Astrocyte (in vitro differentiated cells and primary cell): ENCODE measurements around the gene ARHGAP26. TPM values are rescaled to one million over a fixed set of nuclear protein-coding genes. Genes with fewer than 3 reads are reported as not detected.

Source experiments
- DNase-seq: peaks from one replicate; pipeline ENCODE4 v3.0.0-alpha.2; 2010; ENCODE audit warnings: low read depth
- FAIRE-seq: peaks from 2 replicates; lab custom pipeline; 2011; peaks lifted over from hg19 to GRCh38; lab: Jason Lieb, UNC
- H2AFZ ChIP-seq: 2 replicates; pipeline ENCODE4 v1.6.0; 2012; ENCODE audit warnings: low read depth, low read length, inconsistent platforms
- H3K27ac ChIP-seq: 2 replicates; pipeline ENCODE4 v1.5.1; 2011; ENCODE audit warnings: low read depth, low read length, inconsistent platforms
- H3K27me3 ChIP-seq: 2 replicates; pipeline ENCODE4 v1.6.0; 2011; ENCODE audit warnings: low read length, inconsistent platforms; ENCODE audit not compliant: insufficient read depth
- H3K36me3 ChIP-seq: 2 replicates; pipeline ENCODE4 v1.5.1; 2011; ENCODE audit warnings: low read length, inconsistent platforms; ENCODE audit not compliant: insufficient read depth
- H3K4me1 ChIP-seq: 2 replicates; pipeline ENCODE4 v1.5.1; 2011; ENCODE audit warnings: low read length, inconsistent platforms; ENCODE audit not compliant: insufficient read depth
- H3K4me2 ChIP-seq: 2 replicates; pipeline ENCODE4 v1.6.0; 2012; ENCODE audit warnings: low read length, inconsistent platforms
- H3K4me3 ChIP-seq: 2 replicates; pipeline ENCODE4 v1.5.1; 2011; ENCODE audit warnings: low read depth, mild to moderate bottlenecking, low read length, inconsistent platforms; ENCODE audit not compliant: insufficient read depth
- H3K79me2 ChIP-seq: 2 replicates; pipeline ENCODE4 v1.6.0; 2012; ENCODE audit warnings: mild to moderate bottlenecking, low read length, inconsistent platforms; ENCODE audit not compliant: insufficient read depth
- H3K9ac ChIP-seq: 2 replicates; pipeline ENCODE4 v1.6.0; 2012; ENCODE audit warnings: mild to moderate bottlenecking, low read length, inconsistent platforms
- H3K9me3 ChIP-seq: 2 replicates; pipeline ENCODE4 v1.5.1; 2012; ENCODE audit warnings: low read depth, mild to moderate bottlenecking, low read length, inconsistent platforms; ENCODE audit not compliant: insufficient read depth
- H4K20me1 ChIP-seq: 2 replicates; pipeline ENCODE4 v1.6.0; 2012; ENCODE audit warnings: low read length, inconsistent platforms; ENCODE audit not compliant: insufficient read depth
- H3K27ac Mint-ChIP-seq: one replicate; pipeline ENCODE4 v1.8.0; 2021; ENCODE audit warnings: mild to moderate bottlenecking, mixed read lengths; ENCODE audit not compliant: unreplicated experiment
- H3K27me3 Mint-ChIP-seq: one replicate; pipeline ENCODE4 v1.8.0; 2021; ENCODE audit warnings: low read depth, mixed read lengths; ENCODE audit not compliant: unreplicated experiment
- H3K36me3 Mint-ChIP-seq: one replicate; pipeline ENCODE4 v1.8.0; 2021; ENCODE audit warnings: low read depth, mixed read lengths; ENCODE audit not compliant: unreplicated experiment
- H3K4me1 Mint-ChIP-seq: one replicate; pipeline ENCODE4 v1.8.0; 2021; ENCODE audit warnings: low read depth, mixed read lengths; ENCODE audit not compliant: unreplicated experiment
- H3K4me3 Mint-ChIP-seq: one replicate; pipeline ENCODE4 v1.8.0; 2021; ENCODE audit warnings: mild to moderate bottlenecking, moderate library complexity, mixed read lengths; ENCODE audit not compliant: unreplicated experiment
- H3K9me3 Mint-ChIP-seq: one replicate; pipeline ENCODE4 v1.8.0; 2021; ENCODE audit warnings: mild to moderate bottlenecking, mixed read lengths; ENCODE audit not compliant: unreplicated experiment
- EZH2 ChIP-seq: IDR thresholded peaks from 2 replicates; pipeline ENCODE4 v1.6.1; 2012; ENCODE audit warnings: mild to moderate bottlenecking, low read length, inconsistent platforms; ENCODE audit not compliant: insufficient read depth
- total RNA-seq: library from RNA; stranded (reverse); gene quantifications from 2 replicates; pipeline ENCODE4 v1.2.1, GENCODE V29; 2021
- TF ChIP-seq, protein P1 (sequence below): IDR thresholded peaks from 2 replicates; pipeline ENCODE4 v1.5.1; 2011; ENCODE audit warnings: low read depth, mild to moderate bottlenecking, inconsistent platforms, low read length, moderate library complexity; ENCODE audit not compliant: insufficient read depth

Gene ARHGAP26
- total RNA-seq, 1 donor from 2014 or later: 5.6 TPM

DNA sequence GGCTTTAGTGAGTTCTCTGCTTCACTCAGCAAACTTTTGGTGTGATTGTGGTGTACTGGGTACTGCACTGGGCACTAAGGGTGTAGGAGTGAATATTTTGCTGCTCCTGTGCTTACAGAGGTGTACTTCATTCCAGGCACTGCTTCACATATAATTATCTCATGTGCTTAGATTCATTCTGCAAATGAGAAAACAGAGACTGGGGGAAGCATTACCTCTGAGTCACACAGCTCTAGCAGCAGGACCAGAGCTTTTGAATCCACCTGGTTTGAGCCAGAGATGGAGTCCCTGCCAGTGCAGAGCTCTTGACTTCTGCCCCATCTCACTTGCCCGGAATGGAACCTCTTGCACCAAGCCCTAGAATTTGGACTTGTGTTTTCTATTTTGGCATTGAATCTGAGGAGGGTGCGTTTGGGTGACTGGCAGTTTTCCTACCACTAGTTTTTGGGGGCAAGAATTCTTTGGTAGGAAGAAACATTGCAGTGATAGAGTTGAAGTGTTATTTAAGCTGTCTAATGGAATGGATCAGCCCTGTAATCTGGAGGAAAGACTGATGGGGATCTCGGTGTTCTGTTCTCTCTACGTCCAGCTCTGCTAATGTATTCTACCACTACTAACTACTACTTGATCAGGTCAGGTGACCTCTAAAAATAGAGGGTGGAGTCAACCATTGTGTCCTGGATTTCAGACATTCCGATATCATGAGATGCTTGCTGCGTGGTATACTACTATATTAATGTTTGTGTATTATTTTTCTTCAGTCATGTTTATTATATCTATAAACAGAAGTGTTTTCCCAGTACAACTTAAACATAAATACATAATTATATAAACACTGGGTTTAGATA is 2.5 kb downstream of the ARHGAP26 start:
- Histone ChIP-seq H3K27ac (no peak overlapping the region), H3K36me3 (no peaks in the 10 kb centered on the region), H3K4me1 (peaks cover 8% of the 10 kb centered on the region), H3K4me2 (no peak overlapping the region), H4K20me1 (no peaks in the 10 kb centered on the region), H3K4me3 (no peak overlapping the region), H3K27me3 (peaks cover 10% of the 10 kb centered on the region), H3K9ac (no peak overlapping the region), H3K9me3 (no peaks in the 10 kb centered on the region), H2AFZ (no peak overlapping the region), H3K79me2 (no peaks in the 10 kb centered on the region)
- Mint-ChIP-seq H3K27ac (no peak overlapping the region), H3K27me3 (peaks cover 3% of the 10 kb centered on the region), H3K9me3 (no peaks in the 10 kb centered on the region), H3K4me1 (peaks cover 5% of the 10 kb centered on the region), H3K36me3 (no peaks in the 10 kb centered on the region), H3K4me3 (no peak overlapping the region)
- TF ChIP-seq, protein P1, sequence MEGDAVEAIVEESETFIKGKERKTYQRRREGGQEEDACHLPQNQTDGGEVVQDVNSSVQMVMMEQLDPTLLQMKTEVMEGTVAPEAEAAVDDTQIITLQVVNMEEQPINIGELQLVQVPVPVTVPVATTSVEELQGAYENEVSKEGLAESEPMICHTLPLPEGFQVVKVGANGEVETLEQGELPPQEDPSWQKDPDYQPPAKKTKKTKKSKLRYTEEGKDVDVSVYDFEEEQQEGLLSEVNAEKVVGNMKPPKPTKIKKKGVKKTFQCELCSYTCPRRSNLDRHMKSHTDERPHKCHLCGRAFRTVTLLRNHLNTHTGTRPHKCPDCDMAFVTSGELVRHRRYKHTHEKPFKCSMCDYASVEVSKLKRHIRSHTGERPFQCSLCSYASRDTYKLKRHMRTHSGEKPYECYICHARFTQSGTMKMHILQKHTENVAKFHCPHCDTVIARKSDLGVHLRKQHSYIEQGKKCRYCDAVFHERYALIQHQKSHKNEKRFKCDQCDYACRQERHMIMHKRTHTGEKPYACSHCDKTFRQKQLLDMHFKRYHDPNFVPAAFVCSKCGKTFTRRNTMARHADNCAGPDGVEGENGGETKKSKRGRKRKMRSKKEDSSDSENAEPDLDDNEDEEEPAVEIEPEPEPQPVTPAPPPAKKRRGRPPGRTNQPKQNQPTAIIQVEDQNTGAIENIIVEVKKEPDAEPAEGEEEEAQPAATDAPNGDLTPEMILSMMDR: no peak
- no peak for TF ChIP-seq EZH2
- DNase-seq: no peak
- no peak for FAIRE-seq

DNA sequence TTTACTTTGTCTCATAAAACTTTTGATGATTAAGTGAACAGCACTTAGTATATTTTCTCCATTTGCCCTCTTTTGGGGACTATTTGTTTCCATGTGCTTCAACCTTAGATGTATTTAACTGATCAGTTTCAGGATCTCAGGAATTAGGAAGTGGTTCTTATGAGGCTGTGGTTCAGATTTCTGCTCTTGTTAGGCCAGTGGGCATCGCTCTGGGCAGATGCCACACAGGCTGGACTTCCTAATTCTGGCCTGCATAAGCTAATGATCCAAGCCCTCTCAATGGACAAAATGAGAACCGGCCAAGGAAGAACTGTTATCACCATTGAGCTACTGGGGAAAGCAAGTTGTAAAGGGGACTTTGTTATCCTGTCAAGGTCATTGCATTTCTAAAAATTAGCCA is 6.9 kb downstream of the ARHGAP26 start:
- no peak overlapping the region for H3K9ac ChIP-seq
- Mint-ChIP-seq H3K27me3 (peaks cover 3% of the 10 kb centered on the region), H3K36me3 (no peaks in the 10 kb centered on the region), H3K27ac (no peak overlapping the region), H3K4me3 (no peak overlapping the region), H3K9me3 (no peaks in the 10 kb centered on the region), H3K4me1 (peaks cover 19% of the 10 kb centered on the region)
- no peak overlapping the region for H2AFZ ChIP-seq
- H3K79me2 ChIP-seq: no peaks in the 10 kb centered on the region
- DNase-seq: no peak
- no peak for FAIRE-seq
- TF ChIP-seq, protein P1: no peak
- TF ChIP-seq EZH2: no peak
- H3K4me2 ChIP-seq: no peak overlapping the region
- no peaks in the 10 kb centered on the region for H3K4me1 ChIP-seq
- H3K27ac ChIP-seq: no peak overlapping the region
- no peaks in the 10 kb centered on the region for H3K36me3 ChIP-seq
- H3K9me3 ChIP-seq: no peaks in the 10 kb centered on the region
- H3K27me3 ChIP-seq: peaks cover under 1% of the 10 kb centered on the region
- no peaks in the 10 kb centered on the region for H4K20me1 ChIP-seq
- no peak overlapping the region for H3K4me3 ChIP-seq

DNA sequence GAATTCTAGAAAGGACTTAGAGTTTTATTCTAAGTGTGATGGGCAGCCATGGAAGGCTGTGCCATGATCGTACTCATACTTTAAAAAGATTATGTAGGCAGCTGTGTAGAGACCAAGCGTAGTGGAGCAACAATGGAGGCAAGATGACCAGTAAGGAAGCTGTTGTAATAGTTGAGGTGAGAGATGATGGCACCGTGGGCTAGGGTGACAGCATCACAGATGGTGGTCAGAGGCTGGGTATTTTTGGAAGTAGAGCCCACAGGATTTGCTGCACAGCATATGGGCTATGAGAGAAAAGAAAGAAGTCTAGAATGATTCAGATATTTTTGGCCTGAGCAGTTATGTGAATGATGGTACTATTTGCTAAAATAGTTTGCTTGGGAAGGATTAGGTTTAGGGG is 7.7 kb downstream of the ARHGAP26 start:
- H3K36me3 Mint-ChIP-seq: no peaks in the 10 kb centered on the region
- Histone ChIP-seq H3K79me2 (no peaks in the 10 kb centered on the region), H3K4me3 (no peak overlapping the region), H3K4me2 (no peak overlapping the region), H3K27ac (no peak overlapping the region), H3K9ac (no peak overlapping the region), H3K4me1 (no peaks in the 10 kb centered on the region), H3K27me3 (no peaks in the 10 kb centered on the region), H4K20me1 (no peaks in the 10 kb centered on the region), H3K9me3 (no peaks in the 10 kb centered on the region), H3K36me3 (no peaks in the 10 kb centered on the region), H2AFZ (no peak overlapping the region)
- peaks cover 2% of the 10 kb centered on the region for H3K27me3 Mint-ChIP-seq
- H3K27ac Mint-ChIP-seq: no peak overlapping the region
- DNase-seq (no peak), FAIRE-seq (no peak)
- no peaks in the 10 kb centered on the region for H3K9me3 Mint-ChIP-seq
- no peak overlapping the region for H3K4me3 Mint-ChIP-seq
- no peak for TF ChIP-seq EZH2
- TF ChIP-seq, protein P1: no peak
- peaks cover 20% of the 10 kb centered on the region for H3K4me1 Mint-ChIP-seq
